Endodermal cell (in vitro differentiated cells): ENCODE data around the gene RAB26. TPM values are rescaled to one million over a fixed set of nuclear protein-coding genes. Genes with fewer than 3 reads are reported as not detected.
"Not testable (repeated sequence)": the region's sequence is repeated elsewhere in the genome, so short reads cannot be mapped to it uniquely, and the experiment has no call there.

Experiments
- DNase-seq: peaks from one replicate; pipeline ENCODE4 v3.0.0-alpha.2; 2017
- H3K27ac ChIP-seq: 2 replicates; pipeline ENCODE4 v1.5.1; 2013; ENCODE audit warnings: mild to moderate bottlenecking, low read depth, low read length, moderate library complexity
- H3K27me3 ChIP-seq: 2 replicates; pipeline ENCODE4 v1.6.1; 2013; ENCODE audit warnings: mild to moderate bottlenecking, low read length, moderate library complexity; ENCODE audit not compliant: insufficient read depth, control insufficient read depth, poor library complexity, severe bottlenecking
- H3K36me3 ChIP-seq: 2 replicates; pipeline ENCODE4 v1.7.0; 2013; ENCODE audit warnings: mild to moderate bottlenecking, low read length, moderate library complexity; ENCODE audit not compliant: control insufficient read depth, insufficient read depth
- H3K4me1 ChIP-seq: one replicate; pipeline ENCODE4 v1.7.0; 2013; ENCODE audit warnings: low read length; ENCODE audit not compliant: control insufficient read depth, insufficient read depth
- H3K4me3 ChIP-seq: 2 replicates; pipeline ENCODE4 v1.5.1; 2013; ENCODE audit warnings: mild to moderate bottlenecking, low read length, moderate library complexity
- H3K9ac ChIP-seq: 2 replicates; pipeline ENCODE4 v1.6.1; 2013; ENCODE audit warnings: mild to moderate bottlenecking, low read length, moderate library complexity; ENCODE audit not compliant: poor library complexity, severe bottlenecking; ENCODE audit errors: extremely low read depth
- H3K9me3 ChIP-seq: 2 replicates; pipeline ENCODE4 v1.6.1; 2013; ENCODE audit warnings: mild to moderate bottlenecking, low read length, moderate library complexity; ENCODE audit not compliant: control insufficient read depth
- H3K27ac Mint-ChIP-seq: 2 replicates; pipeline ENCODE4 v1.8.0; 2020; ENCODE audit warnings: mixed read lengths
- H3K27me3 Mint-ChIP-seq: 2 replicates; pipeline ENCODE4 v1.8.0; 2021; ENCODE audit warnings: mild to moderate bottlenecking, mixed read lengths; ENCODE audit not compliant: insufficient read depth
- H3K36me3 Mint-ChIP-seq: 2 replicates; pipeline ENCODE4 v1.8.0; 2020; ENCODE audit warnings: low read depth, mixed read lengths
- H3K4me1 Mint-ChIP-seq: 2 replicates; pipeline ENCODE4 v1.8.0; 2020; ENCODE audit warnings: mixed read lengths
- H3K4me3 Mint-ChIP-seq: 2 replicates; pipeline ENCODE4 v1.8.0; 2020; ENCODE audit warnings: mild to moderate bottlenecking, moderate library complexity, mixed read lengths
- H3K9me3 Mint-ChIP-seq: 2 replicates; pipeline ENCODE4 v1.8.0; 2020; ENCODE audit warnings: mild to moderate bottlenecking, mixed read lengths
- WGBS, 2 experiments: methylation state at CpG; one replicate each; pipeline versions ENCODE4 v1.1.5 to v1.1.7; 2013; ENCODE audit warnings: missing lambda C conversion rate in 2 of 2, mixed read lengths in 1 of 2; ENCODE audit not compliant: insufficient coverage in 1 of 2, insufficient read length in 1 of 2; 5-methylcytosine and 5-hydroxymethylcytosine counted together
- microRNA-seq: library from miRNA; unstranded; fragments of <30 nt; microRNA quantifications from one replicate; pipeline ENCODE4 v1.2.0, GENCODE V29; 2020; ENCODE audit warnings: borderline microRNAs expressed
- total RNA-seq, 2 donors: library from RNA; stranded (reverse); fragmentation: NEBNext Ultra II Directional in 1 of 2; extraction: Animal tissue kit (Norgen Biotek cat#: 25700) in 1 of 2; gene quantifications; 2 replicates in 1 of 2; 3 replicates in 1 of 2; pipeline ENCODE4 v1.2.1, GENCODE V29; 2021
- TF ChIP-seq, protein P1 (sequence below): fragments of 200-600 bp; sonication (generic); conservative IDR thresholded peaks from 2 replicates; pipeline ENCODE4 v1.5.0; 2021; ENCODE audit warnings: antibody characterized with exemption, mild to moderate bottlenecking

Gene RAB26
- total RNA-seq, 2 donors from 2014 or later = 3.2 to 4.9 TPM

DNA sequence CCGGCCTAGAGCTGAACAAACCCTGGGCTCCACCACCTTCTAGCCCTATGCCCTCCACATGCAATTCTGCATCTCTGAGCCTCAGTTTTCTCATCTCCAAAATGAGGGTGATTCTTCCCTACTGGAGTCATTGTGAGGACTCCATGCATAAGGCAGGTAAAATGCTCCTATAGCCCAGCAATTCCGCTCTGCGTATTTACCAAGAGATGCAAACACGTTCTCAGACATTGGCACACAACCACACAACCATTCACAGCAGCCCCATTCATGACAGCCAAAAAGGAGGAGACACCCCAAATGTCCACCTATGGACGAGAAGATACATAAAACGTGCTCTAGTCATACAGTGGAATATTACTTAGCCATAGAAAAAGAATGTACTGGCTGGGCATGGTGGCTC is 51.9 kb downstream of the RAB26 start:
- H3K36me3 ChIP-seq = no peaks in the 10 kb centered on the region
- peaks cover 4% of the 10 kb centered on the region for H3K4me1 ChIP-seq
- DNase-seq = no peak
- peaks cover 63% of the 10 kb centered on the region for H3K27me3 Mint-ChIP-seq
- H3K4me3 Mint-ChIP-seq = no peak overlapping the region
- H3K36me3 Mint-ChIP-seq = no peaks in the 10 kb centered on the region
- H3K4me1 Mint-ChIP-seq = no peaks in the 10 kb centered on the region
- H3K4me3 ChIP-seq = no peak overlapping the region
- no peak overlapping the region for H3K27ac ChIP-seq
- H3K9me3 ChIP-seq = no peaks in the 10 kb centered on the region
- TF ChIP-seq, protein P1, sequence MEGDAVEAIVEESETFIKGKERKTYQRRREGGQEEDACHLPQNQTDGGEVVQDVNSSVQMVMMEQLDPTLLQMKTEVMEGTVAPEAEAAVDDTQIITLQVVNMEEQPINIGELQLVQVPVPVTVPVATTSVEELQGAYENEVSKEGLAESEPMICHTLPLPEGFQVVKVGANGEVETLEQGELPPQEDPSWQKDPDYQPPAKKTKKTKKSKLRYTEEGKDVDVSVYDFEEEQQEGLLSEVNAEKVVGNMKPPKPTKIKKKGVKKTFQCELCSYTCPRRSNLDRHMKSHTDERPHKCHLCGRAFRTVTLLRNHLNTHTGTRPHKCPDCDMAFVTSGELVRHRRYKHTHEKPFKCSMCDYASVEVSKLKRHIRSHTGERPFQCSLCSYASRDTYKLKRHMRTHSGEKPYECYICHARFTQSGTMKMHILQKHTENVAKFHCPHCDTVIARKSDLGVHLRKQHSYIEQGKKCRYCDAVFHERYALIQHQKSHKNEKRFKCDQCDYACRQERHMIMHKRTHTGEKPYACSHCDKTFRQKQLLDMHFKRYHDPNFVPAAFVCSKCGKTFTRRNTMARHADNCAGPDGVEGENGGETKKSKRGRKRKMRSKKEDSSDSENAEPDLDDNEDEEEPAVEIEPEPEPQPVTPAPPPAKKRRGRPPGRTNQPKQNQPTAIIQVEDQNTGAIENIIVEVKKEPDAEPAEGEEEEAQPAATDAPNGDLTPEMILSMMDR = no peak
- no peak overlapping the region for H3K27ac Mint-ChIP-seq
- H3K27me3 ChIP-seq = peaks cover 44% of the 10 kb centered on the region
- H3K9me3 Mint-ChIP-seq = peaks cover 5% of the 10 kb centered on the region
- 88 to 93% methylated on average over 2 to 6 of the region's 6 CpGs for WGBS, 2 experiments
- no peak overlapping the region for H3K9ac ChIP-seq

DNA sequence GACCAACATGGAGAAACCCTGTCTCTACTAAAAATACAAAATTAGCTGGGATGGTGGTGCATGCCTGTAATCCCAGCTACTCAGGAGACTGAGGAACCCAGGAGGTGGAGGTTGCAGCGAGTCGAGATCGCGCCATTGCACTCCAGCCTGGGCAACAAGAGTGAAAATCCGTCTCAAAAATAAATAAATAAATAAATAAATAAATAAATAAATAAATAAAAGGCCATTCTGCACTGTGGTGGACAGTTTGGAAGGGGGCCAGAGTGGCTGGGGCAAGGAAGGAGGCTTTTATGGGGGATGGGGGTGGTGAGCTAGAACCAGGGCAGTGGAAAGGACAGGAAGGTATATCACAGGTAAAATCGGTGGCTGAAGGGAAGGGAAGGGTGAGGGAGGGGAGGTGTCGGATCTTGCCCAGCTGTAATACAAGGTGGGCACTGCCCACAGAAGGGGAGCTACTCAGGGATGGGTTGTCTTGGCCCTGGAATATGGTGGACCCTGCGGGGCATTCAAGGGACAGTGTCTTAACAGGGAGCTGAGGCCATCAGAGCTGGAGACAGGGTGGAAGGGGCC is 54.8 kb downstream of the RAB26 start:
- 95 to 100% methylated on average over 2 to 5 of the region's 8 CpGs for WGBS, 2 experiments
- Mint-ChIP-seq H3K4me3 (peak overlapping the region; percentile 68), H3K36me3 (peaks cover 18% of the 10 kb centered on the region)

More for the DNA sequence above, 54.8 kb downstream of the RAB26 start:
- not testable (repeated sequence) for H3K4me3 ChIP-seq, H3K9me3 Mint-ChIP-seq, H3K9ac ChIP-seq, H3K4me1 ChIP-seq, H3K27ac ChIP-seq, H3K36me3 ChIP-seq, H3K27ac Mint-ChIP-seq, H3K9me3 ChIP-seq, DNase-seq, H3K4me1 Mint-ChIP-seq
- H3K27me3 ChIP-seq = peaks cover 24% of the 10 kb centered on the region
- peaks cover 49% of the 10 kb centered on the region for H3K27me3 Mint-ChIP-seq

Small RNAs within 50 kb of the gene (microRNA-seq; reads per million reads assigned to microRNA genes)
- gene MIR3180-5 (not detected), gene MIR4516 (not detected), gene MIR6511B1 (not detected)

Other genes starting within 250 kb of the RAB26 start
- not detected for gene HS3ST6, start 230.2 kb upstream of the RAB26 start, total RNA-seq
- gene MSRB1, start 205.4 kb upstream of the RAB26 start, total RNA-seq = 10 to 100 TPM; 20.6 to 23.5 TPM
- gene RPL3L, start 193.9 kb upstream of the RAB26 start, total RNA-seq = not detected
- 100 to 1,000 TPM; 167 to 192 TPM for gene NDUFB10, start 189.1 kb upstream of the RAB26 start, total RNA-seq
- gene RPS2, start 183.8 kb upstream of the RAB26 start, total RNA-seq = 1,000 to 10,000 TPM; 3,064 to 3,492 TPM
- under 1 TPM in 1 of 2 donors, not detected in 1; 0.44 TPM for gene RNF151, start 181.8 kb upstream of the RAB26 start, total RNA-seq
- 10 to 100 TPM; 43.4 to 49.7 TPM for gene TBL3, start 176.6 kb upstream of the RAB26 start, total RNA-seq
- gene NOXO1, start 167.2 kb upstream of the RAB26 start, total RNA-seq = under 1 TPM in 1 of 2 donors, not detected in 1; 0.42 TPM
- 10 to 100 TPM; 40.3 to 45.5 TPM for gene GFER, start 164.4 kb upstream of the RAB26 start, total RNA-seq
- 10 to 100 TPM in 1 of 2 donors, 1 to 10 TPM in 1; 7.0 to 11.2 TPM for gene SYNGR3, start 158.7 kb upstream of the RAB26 start, total RNA-seq
- 10 to 100 TPM; 45.6 to 49.5 TPM for gene ZNF598, start 138.8 kb upstream of the RAB26 start, total RNA-seq
- gene NPW, start 128.8 kb upstream of the RAB26 start, total RNA-seq = 1 to 10 TPM; 1.2 to 1.9 TPM
- 10 to 100 TPM; 20.1 to 25.5 TPM for gene NHERF2, start 121.7 kb upstream of the RAB26 start, total RNA-seq
- gene NTHL1, start 100.8 kb upstream of the RAB26 start, total RNA-seq = 10 to 100 TPM; 43.2 to 46.1 TPM
- gene TSC2, start 100.6 kb upstream of the RAB26 start, total RNA-seq = 100 to 1,000 TPM; 166 to 192 TPM
- 100 to 1,000 TPM; 104 to 110 TPM for gene PKD1, start 12.7 kb upstream of the RAB26 start, total RNA-seq
- 100 to 1,000 TPM; 108 to 110 TPM for gene TRAF7, start 7.2 kb downstream of the RAB26 start, total RNA-seq
- 1 to 10 TPM; 8.2 to 9.7 TPM for gene CASKIN1, start 48.0 kb downstream of the RAB26 start, total RNA-seq
- gene MLST8, start 56.8 kb downstream of the RAB26 start, total RNA-seq = 10 to 100 TPM; 60.3 to 70.8 TPM
- gene BRICD5, start 62.2 kb downstream of the RAB26 start, total RNA-seq = 10 to 100 TPM in 1 of 2 donors, 1 to 10 TPM in 1; 7.7 to 15.0 TPM
- 10 to 100 TPM; 31.0 to 32.0 TPM for gene PGP, start 66.2 kb downstream of the RAB26 start, total RNA-seq
- gene E4F1, start 75.0 kb downstream of the RAB26 start, total RNA-seq = 10 to 100 TPM; 24.5 to 29.6 TPM
- 1 to 10 TPM in 1 of 2 donors, under 1 TPM in 1; 0.35 to 1.3 TPM for gene DNASE1L2, start 87.8 kb downstream of the RAB26 start, total RNA-seq
- gene ECI1, start 103.0 kb downstream of the RAB26 start, total RNA-seq = 10 to 100 TPM; 75.8 to 94.7 TPM
- 100 to 1,000 TPM; 273 to 289 TPM for gene RNPS1, start 119.5 kb downstream of the RAB26 start, total RNA-seq
- 1 to 10 TPM; 3.3 to 3.5 TPM for gene ABCA3, start 192.1 kb downstream of the RAB26 start, total RNA-seq